ENCODE results near the gene RAB3D.

Gene RAB3D

GRCh38 chr19:11273296-11273695 lies 66.2 kb downstream of the RAB3D start:
- TF ChIP-seq, protein P1, sequence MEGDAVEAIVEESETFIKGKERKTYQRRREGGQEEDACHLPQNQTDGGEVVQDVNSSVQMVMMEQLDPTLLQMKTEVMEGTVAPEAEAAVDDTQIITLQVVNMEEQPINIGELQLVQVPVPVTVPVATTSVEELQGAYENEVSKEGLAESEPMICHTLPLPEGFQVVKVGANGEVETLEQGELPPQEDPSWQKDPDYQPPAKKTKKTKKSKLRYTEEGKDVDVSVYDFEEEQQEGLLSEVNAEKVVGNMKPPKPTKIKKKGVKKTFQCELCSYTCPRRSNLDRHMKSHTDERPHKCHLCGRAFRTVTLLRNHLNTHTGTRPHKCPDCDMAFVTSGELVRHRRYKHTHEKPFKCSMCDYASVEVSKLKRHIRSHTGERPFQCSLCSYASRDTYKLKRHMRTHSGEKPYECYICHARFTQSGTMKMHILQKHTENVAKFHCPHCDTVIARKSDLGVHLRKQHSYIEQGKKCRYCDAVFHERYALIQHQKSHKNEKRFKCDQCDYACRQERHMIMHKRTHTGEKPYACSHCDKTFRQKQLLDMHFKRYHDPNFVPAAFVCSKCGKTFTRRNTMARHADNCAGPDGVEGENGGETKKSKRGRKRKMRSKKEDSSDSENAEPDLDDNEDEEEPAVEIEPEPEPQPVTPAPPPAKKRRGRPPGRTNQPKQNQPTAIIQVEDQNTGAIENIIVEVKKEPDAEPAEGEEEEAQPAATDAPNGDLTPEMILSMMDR (conservative IDR thresholded peaks at IDR 0.05; ENCODE audit: low read depth) = no peak
- H3K27ac ChIP-seq = no peak overlapping the region
- CTCF ChIA-PET = no interaction called here
- DNase-seq (ENCODE audit: low spot score) = no peak
- POLR2A ChIA-PET (ENCODE audit: low non-redundant PET) = no interaction called here

All from RWPE1 (cell line).